Measurements from ENCODE around the gene KRTAP10-3.
"Not testable (repeated sequence)": the region's sequence is repeated elsewhere in the genome, so short reads cannot be mapped to it uniquely, and the experiment has no call there.

Gene KRTAP10-3

DNA sequence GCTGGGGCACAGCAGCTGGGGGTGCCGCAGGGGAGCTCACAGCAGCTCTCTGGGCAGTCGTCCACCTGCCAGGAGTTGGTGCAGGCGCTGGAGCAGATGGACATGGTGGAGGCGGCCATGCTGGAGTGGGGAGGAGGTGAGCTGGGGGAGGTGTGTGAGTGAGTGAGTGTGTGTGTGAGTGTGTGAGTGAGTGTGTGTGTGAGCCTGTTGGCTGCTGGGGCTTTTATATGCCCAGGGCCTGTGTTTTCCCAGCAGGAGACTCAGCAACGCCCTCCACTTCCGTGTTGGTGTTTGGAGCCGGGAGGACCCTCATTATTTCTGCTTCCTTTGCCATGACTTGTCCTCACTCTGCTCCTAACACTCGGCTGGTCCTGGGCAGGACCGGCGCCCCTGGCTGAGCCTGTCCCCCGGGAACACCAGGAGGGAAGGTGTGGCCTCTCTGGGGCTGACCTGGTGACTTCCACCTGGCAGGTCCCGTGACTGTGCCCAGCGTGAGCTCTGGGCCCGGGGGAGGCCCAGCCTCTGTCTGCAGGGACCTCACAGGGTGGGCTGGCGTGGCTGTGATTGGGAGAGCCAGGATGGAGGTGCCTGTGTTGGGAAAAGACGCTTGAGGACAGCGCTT is 7.1 kb downstream of the KRTAP10-3 start, which contains the start of gene KRTAP10-2:
Gene KRTAP10-2 (minus strand): TSS at position 166 of the 622 bp plus-strand sequence. CDS start 47 bp downstream, at position 119.
- Mint-ChIP-seq H3K4me1 (peaks cover 44% of the 10 kb centered on the region), H3K27ac (peak within 1 kb of the TSS; percentile 98), H3K27me3 (ENCODE audit: low read depth, poor library complexity) (peaks cover 3% of the 10 kb centered on the region), H3K36me3 (ENCODE audit: low read depth) (peaks cover 12% of the 10 kb centered on the region), H3K4me3 (peak within 1 kb of the TSS; percentile 55), H3K9me3 (peaks cover 14% of the 10 kb centered on the region)
- TF ChIP-seq, protein P1, sequence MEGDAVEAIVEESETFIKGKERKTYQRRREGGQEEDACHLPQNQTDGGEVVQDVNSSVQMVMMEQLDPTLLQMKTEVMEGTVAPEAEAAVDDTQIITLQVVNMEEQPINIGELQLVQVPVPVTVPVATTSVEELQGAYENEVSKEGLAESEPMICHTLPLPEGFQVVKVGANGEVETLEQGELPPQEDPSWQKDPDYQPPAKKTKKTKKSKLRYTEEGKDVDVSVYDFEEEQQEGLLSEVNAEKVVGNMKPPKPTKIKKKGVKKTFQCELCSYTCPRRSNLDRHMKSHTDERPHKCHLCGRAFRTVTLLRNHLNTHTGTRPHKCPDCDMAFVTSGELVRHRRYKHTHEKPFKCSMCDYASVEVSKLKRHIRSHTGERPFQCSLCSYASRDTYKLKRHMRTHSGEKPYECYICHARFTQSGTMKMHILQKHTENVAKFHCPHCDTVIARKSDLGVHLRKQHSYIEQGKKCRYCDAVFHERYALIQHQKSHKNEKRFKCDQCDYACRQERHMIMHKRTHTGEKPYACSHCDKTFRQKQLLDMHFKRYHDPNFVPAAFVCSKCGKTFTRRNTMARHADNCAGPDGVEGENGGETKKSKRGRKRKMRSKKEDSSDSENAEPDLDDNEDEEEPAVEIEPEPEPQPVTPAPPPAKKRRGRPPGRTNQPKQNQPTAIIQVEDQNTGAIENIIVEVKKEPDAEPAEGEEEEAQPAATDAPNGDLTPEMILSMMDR (IDR thresholded peaks at IDR 0.05), result no peak
- DNase-seq, result no peak

- H3K36me3 Mint-ChIP-seq (ENCODE audit: low read depth), result peaks cover 13% of the 10 kb centered on the region
- TF ChIP-seq, protein P1 (IDR thresholded peaks at IDR 0.05), result no peak
- peaks cover 3% of the 10 kb centered on the region for H3K27me3 Mint-ChIP-seq (ENCODE audit: low read depth, poor library complexity)
- H3K4me3 Mint-ChIP-seq, result peak overlapping the region; percentile 55
- H3K4me1 Mint-ChIP-seq, result peaks cover 44% of the 10 kb centered on the region
- no peak for DNase-seq
- H3K9me3 Mint-ChIP-seq, result peaks cover 21% of the 10 kb centered on the region
- peak overlapping the region; percentile 81 for H3K27ac Mint-ChIP-seq
These were observed 7.8 kb downstream of the KRTAP10-3 start for GRCh38 chr21:44550807-44551206.

GRCh38 chr21:44550285-44550684 is 8.3 kb downstream of the KRTAP10-3 start:
- H3K4me3 Mint-ChIP-seq; DNase-seq; H3K27ac Mint-ChIP-seq; H3K27me3 Mint-ChIP-seq (ENCODE audit: low read depth, poor library complexity): not testable (repeated sequence)
- peaks cover 44% of the 10 kb centered on the region for H3K4me1 Mint-ChIP-seq
- peaks cover 18% of the 10 kb centered on the region for H3K36me3 Mint-ChIP-seq (ENCODE audit: low read depth)
- H3K9me3 Mint-ChIP-seq, result peaks cover 26% of the 10 kb centered on the region

DNA sequence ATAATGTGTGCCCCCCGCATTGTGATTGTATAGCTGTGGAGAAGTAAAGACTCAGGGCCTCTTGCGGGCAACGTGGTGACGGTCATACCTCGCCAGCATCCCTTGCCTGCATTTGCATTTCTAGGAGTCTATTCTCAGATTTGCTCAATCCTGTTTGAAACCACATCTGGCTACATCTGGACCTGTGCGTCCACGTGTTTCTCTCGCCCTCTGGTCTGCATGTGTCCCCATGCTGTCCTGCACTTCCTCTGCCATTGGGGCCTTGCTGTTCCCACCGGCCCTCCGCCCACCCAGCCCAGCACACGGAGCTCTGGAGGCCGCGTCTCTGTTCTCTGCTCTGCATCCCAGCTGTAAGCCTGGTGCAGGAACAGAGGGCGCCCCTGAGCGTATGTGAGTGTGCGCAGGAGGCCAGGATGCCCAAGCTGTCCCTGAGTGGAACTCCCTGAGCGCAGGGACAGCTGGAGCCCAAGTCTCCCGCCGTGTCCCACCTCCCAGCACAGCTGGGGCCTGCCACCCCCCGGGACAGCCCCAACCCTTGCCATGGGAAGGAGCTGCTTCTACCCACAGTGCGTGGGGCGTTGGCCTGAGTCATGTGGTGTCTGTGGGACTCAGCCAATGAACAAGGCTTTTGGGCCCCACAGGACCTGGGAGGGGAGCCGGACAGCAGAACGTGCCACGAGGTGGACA is 8.9 kb downstream of the KRTAP10-3 start:
- TF ChIP-seq, protein P1 (IDR thresholded peaks at IDR 0.05), result no peak
- H3K4me1 Mint-ChIP-seq, result peaks cover 44% of the 10 kb centered on the region
- peaks cover 27% of the 10 kb centered on the region for H3K9me3 Mint-ChIP-seq
- no peak for DNase-seq
- peak overlapping the region; percentile 75 for H3K27ac Mint-ChIP-seq
- H3K4me3 Mint-ChIP-seq, result no peak overlapping the region
- peaks cover 7% of the 10 kb centered on the region for H3K27me3 Mint-ChIP-seq (ENCODE audit: low read depth, poor library complexity)
- H3K36me3 Mint-ChIP-seq (ENCODE audit: low read depth), result peaks cover 18% of the 10 kb centered on the region

DNA sequence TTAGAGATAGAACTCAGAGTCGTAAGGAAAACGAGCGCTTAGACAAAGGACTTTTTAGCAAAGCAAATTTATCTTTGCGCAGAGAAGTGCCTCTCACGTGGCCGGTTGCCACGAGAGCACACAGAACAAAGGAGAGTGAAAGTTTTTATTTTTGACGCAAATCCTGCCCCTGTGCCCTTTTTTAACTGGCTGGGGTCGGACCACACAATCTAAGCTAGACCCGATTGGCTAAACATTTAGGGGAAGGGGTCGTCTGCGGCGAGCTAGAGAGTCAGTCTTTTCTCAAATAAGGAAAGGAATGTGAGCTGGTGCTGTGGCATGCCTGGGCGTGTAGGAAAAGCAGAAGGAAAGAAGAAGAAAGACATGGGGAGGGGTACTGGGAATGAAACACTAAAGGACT is 9.7 kb downstream of the KRTAP10-3 start:
- Mint-ChIP-seq H3K27me3 (ENCODE audit: low read depth, poor library complexity) (peaks cover 7% of the 10 kb centered on the region), H3K4me3 (peak overlapping the region; percentile 5), H3K36me3 (ENCODE audit: low read depth) (peaks cover 18% of the 10 kb centered on the region), H3K9me3 (peaks cover 27% of the 10 kb centered on the region), H3K27ac (peak overlapping the region; percentile 75), H3K4me1 (peaks cover 44% of the 10 kb centered on the region)
- no peak for DNase-seq
- TF ChIP-seq, protein P1 (IDR thresholded peaks at IDR 0.05), result no peak

- peaks cover 18% of the 10 kb centered on the region for H3K36me3 Mint-ChIP-seq (ENCODE audit: low read depth)
- peaks cover 7% of the 10 kb centered on the region for H3K27me3 Mint-ChIP-seq (ENCODE audit: low read depth, poor library complexity)
- no peak overlapping the region for H3K4me3 Mint-ChIP-seq
- peak overlapping the region; percentile 78 for H3K27ac Mint-ChIP-seq
- TF ChIP-seq, protein P1 (IDR thresholded peaks at IDR 0.05), result no peak
- peaks cover 44% of the 10 kb centered on the region for H3K4me1 Mint-ChIP-seq
- H3K9me3 Mint-ChIP-seq, result peaks cover 27% of the 10 kb centered on the region
- DNase-seq, result no peak
These were observed 10.2 kb downstream of the KRTAP10-3 start for GRCh38 chr21:44548381-44548780.
